Vagina (tissue), 2 donors: ENCODE results near the gene CNTN1.

Source experiments
- CTCF ChIP-seq, 3 experiments: fragments of 450-650 bp in 2 of 3; fragments of 200-600 bp in 1 of 3; sonication (generic) in 1 of 3; IDR thresholded peaks; one replicate each; pipeline ENCODE4 v1.5.1; 2017 to 2019; ENCODE audit warnings: antibody characterized with exemption in 3 of 3, mild to moderate bottlenecking in 2 of 3, moderate library complexity in 2 of 3
- POLR2A ChIP-seq, 2 donors: fragments of 450-650 bp; IDR thresholded peaks; one replicate each; pipeline ENCODE4 v1.6.1; 2017; ENCODE audit warnings: antibody characterized with exemption in 2 of 2, mild to moderate bottlenecking in 2 of 2, moderate library complexity in 2 of 2
- POLR2AphosphoS5 ChIP-seq, 2 donors: sonication (generic); formaldehyde crosslinking; IDR thresholded peaks; one replicate each; pipeline ENCODE4 v1.9.0; 2017; ENCODE audit warnings: antibody characterized with exemption in 2 of 2, mild to moderate bottlenecking in 2 of 2, low read depth in 1 of 2; ENCODE audit not compliant: insufficient read depth in 1 of 2

GRCh38 chr12:40648519-40648918 is 43.7 kb upstream of the CNTN1 start:
- TF ChIP-seq CTCF (IDR thresholded peaks at IDR 0.05) (no peak), POLR2A (IDR thresholded peaks at IDR 0.05) (no peak), POLR2AphosphoS5 (IDR thresholded peaks at IDR 0.05; ENCODE audit: insufficient read depth in 1 of 2, low read depth in 1 of 2) (no peak)
